HPDE6-E6E7 (cell line): ENCODE data around the gene AGAP2.

ENCODE experiments used
- DNase-seq: peaks from one replicate; pipeline ENCODE4 v3.0.0; 2011; ENCODE audit warnings: missing footprints; ENCODE audit errors: extremely low spot score

The AGAP2 gene

GRCh38 chr12:57753756-57754337 is 15.3 kb upstream of the AGAP2 start:
- DNase-seq, result no peak

GRCh38 chr12:57752668-57753000 is 14.1 kb upstream of the AGAP2 start:
- no peak for DNase-seq

- peak; percentile 91 for DNase-seq
Measured at GRCh38 chr12:57751788-57752667, 13.5 kb upstream of the AGAP2 start, which contains the start of gene CDK4. Gene CDK4 (minus strand): TSS chr12:57752310. CDS start chr12:57751717, 593 bp downstream.

- no peak for DNase-seq
Measured at GRCh38 chr12:57751432-57751787, 12.9 kb upstream of the AGAP2 start.

- no peak for DNase-seq
Measured at GRCh38 chr12:57750561-57751431, 12.3 kb upstream of the AGAP2 start.

GRCh38 chr12:57749061-57749460 is 10.5 kb upstream of the AGAP2 start:
- DNase-seq, result no peak

GRCh38 chr12:57746025-57746424 is 7.5 kb upstream of the AGAP2 start:
- DNase-seq, result no peak

GRCh38 chr12:57745485-57745881 is 6.9 kb upstream of the AGAP2 start:
- no peak for DNase-seq

- DNase-seq, result peak; percentile 97
Measured at GRCh38 chr12:57744777-57745484, 6.4 kb upstream of the AGAP2 start, which contains the start of gene TSPAN31. Gene TSPAN31 (plus strand): TSS chr12:57745039. CDS start chr12:57745155, 116 bp downstream.

- no peak for DNase-seq
Measured at GRCh38 chr12:57744194-57744776, 5.7 kb upstream of the AGAP2 start.

- DNase-seq, result no peak
Measured at GRCh38 chr12:57743769-57744168, 5.2 kb upstream of the AGAP2 start.

GRCh38 chr12:57741844-57742738 is 3.5 kb upstream of the AGAP2 start:
- no peak for DNase-seq

- DNase-seq, result no peak
Measured at GRCh38 chr12:57741413-57741789, 2.9 kb upstream of the AGAP2 start.

- no peak for DNase-seq
Measured at GRCh38 chr12:57740656-57741412, 2.3 kb upstream of the AGAP2 start.

GRCh38 chr12:57739914-57740538 is 1.5 kb upstream of the AGAP2 start:
- no peak for DNase-seq

- DNase-seq, result no peak
Measured at GRCh38 chr12:57739387-57739786, 845 bp upstream of the AGAP2 start.

GRCh38 chr12:57737467-57738460 is 778 bp downstream of the AGAP2 start:
- no peak for DNase-seq
